Endothelial cell of umbilical vein (primary cell): ENCODE measurements around the gene GLDN. TPM values are rescaled to one million over a fixed set of nuclear protein-coding genes. Genes with fewer than 3 reads are reported as not detected.

Experiments used
- BruUV-seq: library from RNA; stranded (reverse); fragments of 400-500 nt; replicated peaks from 2 replicates; lab custom pipeline; 2021; lab: Mats Ljungman, UMichigan
- CTCF ChIA-PET: fragments of 300-600, 350-600 bp; sonication (Branson Sonifier 250); formaldehyde crosslinking; loops from one replicate; lab custom pipeline; 2021; ENCODE audit warnings: antibody characterized with exemption, inconsistent platforms; lab: Charles Lee
- POLR2A ChIA-PET: fragments of 300-600, 350-600 bp; sonication (Branson Sonifier 250); formaldehyde crosslinking; loops from one replicate; lab custom pipeline; 2021; ENCODE audit warnings: antibody characterized with exemption, inconsistent platforms; lab: Charles Lee
- DNase-seq: peaks from one replicate; pipeline ENCODE4 v3.0.0-alpha.2; 2011; ENCODE audit warnings: low read depth, low spot score
- FAIRE-seq: peaks from 2 replicates; lab custom pipeline; 2011; peaks lifted over from hg19 to GRCh38; lab: Jason Lieb, UNC
- H2AFZ ChIP-seq: 2 replicates; pipeline ENCODE4 v1.6.0; 2012; ENCODE audit warnings: low read depth, low read length, control low read depth, inconsistent platforms
- H3K27ac ChIP-seq: 2 replicates; pipeline ENCODE4 v1.5.1; 2011; ENCODE audit warnings: low read depth, mild to moderate bottlenecking, control low read depth, low read length, moderate library complexity; ENCODE audit not compliant: insufficient read depth
- H3K27me3 ChIP-seq, 2 experiments: 2 replicates each; pipeline versions ENCODE4 v1.6.0 to v1.6.1; 2011; ENCODE audit warnings: low read length in 2 of 2, mixed read lengths in 1 of 2; ENCODE audit not compliant: control insufficient read depth in 2 of 2, insufficient read depth in 2 of 2
- H3K36me3 ChIP-seq, 2 experiments: 2 replicates in 1 of 2; 3 replicates in 1 of 2; pipeline ENCODE4 v1.5.1; 2011; ENCODE audit warnings: low read length in 2 of 2, mild to moderate bottlenecking in 1 of 2, moderate library complexity in 1 of 2; ENCODE audit not compliant: control insufficient read depth in 2 of 2, insufficient read depth in 2 of 2; ENCODE audit errors: extremely low read depth in 1 of 2
- H3K4me1 ChIP-seq: 3 replicates; pipeline ENCODE4 v1.5.1; 2011; ENCODE audit warnings: mild to moderate bottlenecking, low read length; ENCODE audit not compliant: control insufficient read depth, insufficient read depth; ENCODE audit errors: extremely low read depth
- H3K4me2 ChIP-seq: 2 replicates; pipeline ENCODE4 v1.6.1; 2011; ENCODE audit warnings: low read length, control low read depth, mixed read lengths; ENCODE audit not compliant: insufficient read depth
- H3K4me3 ChIP-seq, 3 experiments: fragments of 200-600 bp in 1 of 3; sonication (generic), shearing (Covaris generic) in 1 of 3; replicated peaks in 1 of 3; 2 replicates each; pipeline ENCODE4 v1.5.1; 2011 to 2016; ENCODE audit warnings: control low read depth in 3 of 3, low read length in 3 of 3, mild to moderate bottlenecking in 2 of 3, inconsistent platforms in 1 of 3, low read depth in 1 of 3, moderate library complexity in 1 of 3; ENCODE audit not compliant: insufficient read depth in 1 of 3
- H3K79me2 ChIP-seq: 2 replicates; pipeline ENCODE4 v1.6.0; 2012; ENCODE audit warnings: low read length, inconsistent platforms; ENCODE audit not compliant: control insufficient read depth, insufficient read depth
- H3K9ac ChIP-seq: replicated peaks from 2 replicates; pipeline ENCODE3; 2011; ENCODE audit warnings: low read length, control low read depth; ENCODE audit not compliant: insufficient read depth; ENCODE audit errors: extremely low read depth
- H3K9me1 ChIP-seq: replicated peaks from 3 replicates; pipeline ENCODE4 v1.6.0; 2011; ENCODE audit warnings: mild to moderate bottlenecking, low read length; ENCODE audit not compliant: control insufficient read depth, insufficient read depth; ENCODE audit errors: extremely low read depth
- H3K9me3 ChIP-seq: replicated peaks from 2 replicates; pipeline ENCODE4 v1.5.1; 2012; ENCODE audit warnings: low read length, inconsistent platforms; ENCODE audit not compliant: control insufficient read depth, insufficient read depth
- H4K20me1 ChIP-seq: replicated peaks from 2 replicates; pipeline ENCODE3; 2011; ENCODE audit warnings: mild to moderate bottlenecking, low read length; ENCODE audit not compliant: control insufficient read depth, insufficient read depth; ENCODE audit errors: extremely low read depth
- CTCF ChIP-seq, 2 donors: IDR thresholded peaks; 1 replicate in 1 of 2; 2 replicates in 1 of 2; pipeline ENCODE4 v1.5.1; 2011; ENCODE audit warnings: low read length in 2 of 2, mild to moderate bottlenecking in 2 of 2, moderate library complexity in 2 of 2, control low read depth in 1 of 2, inconsistent platforms in 1 of 2, low read depth in 1 of 2; ENCODE audit not compliant: insufficient read depth in 1 of 2; ENCODE audit errors: extremely low read depth in 1 of 2
- EZH2 ChIP-seq: IDR thresholded peaks from 2 replicates; pipeline ENCODE4 v1.6.1; 2012; ENCODE audit warnings: borderline replicate concordance, low read depth, mild to moderate bottlenecking, moderate library complexity, low read length, inconsistent platforms; ENCODE audit not compliant: severe bottlenecking
- MAX ChIP-seq: IDR thresholded peaks from 2 replicates; pipeline ENCODE4 v1.6.1; 2011; ENCODE audit not compliant: insufficient read depth, insufficient read length
- POLR2AphosphoS5 ChIP-seq: IDR thresholded peaks from 2 replicates; pipeline ENCODE4 v1.6.1; 2012; ENCODE audit warnings: low read depth, mild to moderate bottlenecking, control low read depth, low read length, moderate library complexity; ENCODE audit not compliant: insufficient read depth
- dilution Hi-C: fragments of 300-500 bp; cut with MboI; formaldehyde crosslinking; loops from one replicate; pipeline ENCODE4 v1.15.0; 2019; ENCODE audit warnings: low sequenced_read_pairs; ENCODE audit not compliant: extremely low pct_ligation_motif_present
- intact Hi-C: fragments of 100-400 bp; cut with micrococcal nuclease; formaldehyde crosslinking; loops from one replicate; pipeline ENCODE4 v1.10.0; 2022
- polyA plus RNA-seq, 4 experiments: library from polyadenylated mRNA; depleted of rRNA in 3 of 4; stranded (reverse) in 3 of 4; unstranded in 1 of 4; fragments of >200 nt; gene quantifications; 2 replicates each; pipeline versions ENCODE4 v1.2.1 to v1.2.3, GENCODE V29; 2011 to 2012; ENCODE audit warnings: missing spikeins in 1 of 4
- total RNA-seq: library from RNA; stranded (reverse); gene quantifications from 2 replicates; pipeline ENCODE4 v1.2.3, GENCODE V29; 2021

Gene GLDN
- total and polyA plus RNA-seq, 2 donors (not counting 3 experiments of a cell fraction or from before 2014, with no cell fraction given): not detected

DNA sequence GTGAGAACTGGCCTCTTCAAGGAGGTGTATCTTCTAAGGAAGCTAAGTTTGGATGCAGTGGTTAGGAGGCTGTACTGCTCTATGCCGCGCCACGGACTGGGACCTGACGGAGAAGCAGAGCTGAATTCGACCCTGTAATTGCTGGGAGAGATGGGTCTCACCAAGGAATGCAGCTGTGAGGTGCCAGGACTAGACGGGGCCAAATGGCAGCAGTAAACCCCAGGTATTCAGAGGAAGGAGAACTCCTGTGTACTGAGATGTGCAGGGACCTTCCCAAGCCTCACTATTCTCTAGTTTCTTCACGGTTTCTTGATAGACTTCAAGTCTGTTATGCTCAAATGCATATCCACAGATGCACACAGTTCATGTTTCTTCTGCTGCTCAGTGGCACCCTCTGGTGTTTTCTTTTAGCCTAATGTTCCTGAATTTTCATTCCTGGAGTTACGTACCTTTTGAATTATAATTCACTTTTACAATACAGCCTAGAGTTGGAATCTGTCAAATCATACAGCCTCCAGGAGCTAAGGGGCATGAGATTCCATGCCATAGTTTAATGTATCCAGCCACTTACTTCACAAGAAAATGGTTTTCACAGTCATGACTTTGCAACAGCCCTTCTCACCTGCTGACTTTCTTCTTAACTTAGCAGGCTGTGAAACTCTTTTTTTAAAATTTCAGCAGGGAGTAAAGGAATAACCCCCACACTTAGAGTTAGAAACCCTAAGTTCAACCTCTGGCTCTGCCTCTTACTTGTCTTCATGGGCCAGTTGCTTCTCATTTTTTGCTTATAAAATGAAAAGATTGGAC, 61.8 kb downstream of the GLDN start:
- FAIRE-seq: peak; percentile 81
- dilution Hi-C loops (no loop called here), intact Hi-C loops (loop anchor here (1.0 to 2.0 kb wide), 4 partner anchors 96 to 240 kb away; no protein-coding TSS in a partner anchor)

More for the DNA sequence above, 61.8 kb downstream of the GLDN start:
- H3K4me3 ChIP-seq: no peak overlapping the region
- no peaks in the 10 kb centered on the region for H3K9me1 ChIP-seq
- TF ChIP-seq CTCF (IDR thresholded peaks at IDR 0.05; ENCODE audit: extremely low read depth in 1 of 2, insufficient read depth in 1 of 2, low read depth in 1 of 2, low read length in 2 of 2): peak; percentile 26 to 53
- TF ChIP-seq POLR2AphosphoS5: no peak
- no peak for TF ChIP-seq MAX
- no peak for TF ChIP-seq EZH2
- H3K4me1 ChIP-seq: no peaks in the 10 kb centered on the region
- H3K36me3 ChIP-seq: no peaks in the 10 kb centered on the region
- no peak overlapping the region for H3K4me2 ChIP-seq
- H2AFZ ChIP-seq: no peak overlapping the region
- H3K27ac ChIP-seq: no peak overlapping the region
- no TSS peak for BruUV-seq
- ChIA-PET POLR2A (no interaction called here), CTCF (interaction anchor here (0.6 to 6.0 kb wide), 9 partner anchors 9 to 240 kb away, joined by 3 to 55 read pairs (median 6); no protein-coding TSS in a partner anchor)
- H3K9me3 ChIP-seq: no peaks in the 10 kb centered on the region
- no peaks in the 10 kb centered on the region for H4K20me1 ChIP-seq
- peaks cover 59 to 63% of the 10 kb centered on the region in 2 experiments for H3K27me3 ChIP-seq
- H3K79me2 ChIP-seq: no peaks in the 10 kb centered on the region
- H3K9ac ChIP-seq: no peak overlapping the region
- peak; percentile 44 for DNase-seq
